Mesenteric fat pad (tissue), 1 donor: ENCODE results near the gene MS4A4E. TPM values are rescaled to one million over a fixed set of nuclear protein-coding genes. Genes with fewer than 3 reads are reported as not detected.
"Not testable (repeated sequence)": the region's sequence is repeated elsewhere in the genome, so short reads cannot be mapped to it uniquely, and the experiment has no call there.

Source experiments
- DNase-seq: peaks from one replicate; pipeline ENCODE4 v3.0.0-alpha.2; 2020; ENCODE audit warnings: low spot score
- long read RNA-seq: library from polyadenylated mRNA; unstranded; transcript quantifications from one replicate; pipeline ENCODE4 v2.0.0, GENCODE V29; 2020
- total RNA-seq: library from RNA; stranded (reverse); fragmentation: NEBNext Ultra II Directional; extraction: Animal tissue kit (Norgen Biotek cat#: 25700); gene quantifications from one replicate; pipeline ENCODE4 v1.2.1, GENCODE V29; 2021
- donor health status: DM: yes; HTN: yes; CAD: no.

MS4A4E gene
- 3.2 TPM for total RNA-seq
- long read RNA-seq, partial matches to known transcripts, result 0 of 1 reads
- long read RNA-seq, other reads (novel, unspliced or antisense), result 1 of 1 reads

DNA sequence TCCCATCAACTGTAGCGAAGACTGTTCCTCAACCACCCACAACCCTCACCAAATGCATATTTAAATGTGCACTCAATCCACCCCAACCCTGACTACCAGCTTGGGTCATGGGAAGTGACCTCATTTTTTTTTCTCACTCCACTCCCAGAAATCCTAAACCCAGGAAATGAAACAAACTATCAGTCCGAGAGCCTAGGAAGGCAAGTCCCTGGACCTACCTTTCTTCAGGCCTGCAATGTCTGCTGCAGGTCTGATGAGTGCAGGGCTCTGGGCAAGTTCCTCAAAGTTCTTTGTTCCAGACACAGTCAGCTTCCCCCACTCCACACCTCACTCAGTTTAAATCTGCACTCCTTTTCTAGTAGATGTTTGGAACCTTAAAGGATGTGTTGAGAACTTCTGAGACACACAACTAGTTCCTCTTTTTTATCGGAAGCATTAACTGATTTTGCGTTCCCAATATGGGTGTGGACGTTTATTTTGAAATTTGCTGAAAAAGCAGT lies at the start of gene MS4A4E:
TSS of gene MS4A4E (minus strand) at position 398 of the 500 bp plus-strand sequence. CDS start 13,082 bp downstream, outside the sequence.
- DNase-seq, result no peak

DNA sequence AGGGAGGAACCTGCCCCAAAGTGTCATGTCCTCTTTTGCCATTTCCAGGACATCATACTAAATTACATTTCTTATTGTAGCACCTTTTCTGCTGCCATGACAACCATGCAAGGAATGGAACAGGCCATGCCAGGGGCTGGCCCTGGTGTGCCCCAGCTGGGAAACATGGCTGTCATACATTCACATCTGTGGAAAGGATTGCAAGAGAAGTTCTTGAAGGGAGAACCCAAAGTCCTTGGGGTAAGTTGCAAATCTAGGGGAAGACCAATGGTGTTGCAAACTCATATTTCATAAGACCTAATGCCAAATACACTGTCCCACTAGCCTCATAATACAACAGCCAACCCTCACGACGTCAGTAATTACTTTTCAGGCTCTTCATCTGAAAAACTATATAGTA lies 49.2 kb upstream of the MS4A4E start:
- DNase-seq, result no peak

DNA sequence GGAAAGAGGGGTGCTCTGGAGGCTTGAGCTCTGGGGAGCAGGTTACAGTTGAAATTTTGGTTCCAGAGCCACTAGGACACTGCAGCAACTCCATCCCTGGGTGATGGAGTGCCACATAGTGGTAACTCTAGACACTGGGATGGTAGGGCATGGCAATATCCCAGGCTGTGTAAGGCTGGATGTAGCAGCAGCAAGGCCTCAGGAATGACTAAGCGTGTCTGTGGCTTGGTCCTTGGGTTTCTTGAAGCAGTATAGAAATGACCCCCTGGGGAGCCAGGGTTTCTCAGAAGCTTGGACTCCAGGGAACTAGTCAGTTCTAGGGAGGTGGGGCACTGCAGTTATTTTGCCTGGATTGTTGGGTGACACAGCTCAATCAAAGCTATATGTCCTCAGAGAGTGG lies 45.6 kb upstream of the MS4A4E start:
- no peak for DNase-seq

DNA sequence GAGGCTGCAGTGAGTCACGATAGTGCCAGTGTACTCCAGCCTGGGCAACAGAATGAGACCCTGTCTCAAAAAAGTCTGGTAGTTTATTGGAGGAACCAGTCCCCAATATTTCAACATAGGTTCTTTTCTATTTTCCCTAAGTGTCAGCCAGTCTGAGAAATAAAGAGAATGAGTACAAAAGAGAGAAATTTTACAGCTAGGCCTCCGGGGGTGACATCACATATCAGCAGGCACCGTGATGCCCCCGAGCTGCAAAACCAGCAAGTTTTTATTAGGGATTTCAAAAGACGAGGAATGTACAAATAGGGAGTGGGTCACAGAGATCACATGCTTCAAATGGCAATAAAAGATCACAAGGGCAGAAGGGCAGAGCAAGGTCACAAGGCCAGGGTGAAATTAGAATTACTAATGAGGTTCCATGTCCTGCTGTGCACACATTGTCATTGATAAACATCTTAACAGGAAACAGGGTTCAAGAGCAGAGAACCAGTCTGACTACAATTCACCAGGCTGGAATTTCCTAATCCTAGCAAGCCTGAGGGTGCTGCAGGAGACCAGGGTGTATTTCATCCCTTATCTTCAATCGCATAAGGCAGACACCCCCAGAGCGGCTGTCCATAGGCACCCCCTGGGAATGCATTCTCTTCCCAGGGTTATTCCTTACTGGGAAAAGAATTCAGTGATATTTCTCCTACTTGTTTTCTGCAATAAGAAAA lies 42.6 kb upstream of the MS4A4E start:
- not testable (repeated sequence) for DNase-seq

DNA sequence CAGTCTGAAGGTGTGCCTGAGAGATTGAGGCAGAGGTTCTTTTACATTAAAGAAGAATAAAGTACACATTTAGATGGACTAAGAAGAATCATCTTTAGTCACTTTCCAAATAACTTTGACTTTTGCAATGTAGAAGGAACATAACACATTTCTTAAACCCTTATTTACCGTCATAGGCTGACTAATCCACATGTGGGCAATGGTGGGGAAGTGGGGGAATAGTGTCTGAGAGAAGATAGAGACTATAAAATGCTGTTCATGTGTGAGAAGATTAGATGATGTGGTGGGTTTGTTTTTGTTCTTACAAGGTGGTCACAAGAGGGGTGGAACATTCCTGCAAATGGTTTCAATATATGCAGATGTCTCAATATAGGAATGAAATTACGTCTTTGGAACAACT lies 39.3 kb upstream of the MS4A4E start:
- no peak for DNase-seq

DNA sequence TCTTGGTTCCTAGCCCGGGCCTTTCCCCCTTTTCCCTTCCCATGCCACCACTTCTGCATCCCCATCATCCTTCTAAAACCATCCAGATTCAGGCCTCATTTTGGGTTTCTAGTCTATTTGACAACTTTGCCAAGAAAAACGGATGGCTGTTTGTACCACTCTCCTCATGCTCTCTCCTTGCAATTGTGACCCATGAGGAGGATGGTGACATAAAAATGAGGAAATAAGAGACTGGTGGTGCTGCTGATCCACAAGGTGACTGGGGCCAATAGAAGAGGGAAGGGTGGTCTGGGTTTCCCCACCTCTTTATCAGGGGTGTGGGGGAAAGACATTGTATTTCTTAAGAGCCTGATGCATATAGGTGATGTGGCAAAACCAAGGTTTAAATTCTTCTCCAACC lies 38.5 kb upstream of the MS4A4E start:
- DNase-seq, result no peak

DNA sequence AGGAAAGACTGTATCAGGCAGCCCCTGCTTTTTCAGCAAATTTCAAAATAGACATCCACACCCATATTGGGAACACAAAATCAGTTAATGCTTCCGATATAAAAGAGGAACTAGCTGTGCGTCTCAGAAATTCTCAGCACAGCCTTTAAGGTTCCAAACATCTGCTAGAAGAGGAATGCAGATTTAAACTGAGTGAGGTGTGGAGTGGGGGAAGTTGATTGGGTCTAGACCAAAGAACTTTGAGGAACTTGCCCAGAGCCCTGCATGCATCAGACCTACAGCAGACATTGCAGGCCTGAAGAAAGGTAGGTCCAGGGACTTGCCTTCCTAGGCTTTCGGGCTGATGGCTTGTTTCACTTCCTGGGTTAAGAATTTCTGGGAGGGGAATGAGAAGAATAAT lies 37.5 kb upstream of the MS4A4E start, which contains the start of gene MS4A4A:
TSS of gene MS4A4A (plus strand) at position 255 of the 400 bp plus-strand sequence. CDS start at position 265, 10 bp downstream.
- no peak for DNase-seq

DNA sequence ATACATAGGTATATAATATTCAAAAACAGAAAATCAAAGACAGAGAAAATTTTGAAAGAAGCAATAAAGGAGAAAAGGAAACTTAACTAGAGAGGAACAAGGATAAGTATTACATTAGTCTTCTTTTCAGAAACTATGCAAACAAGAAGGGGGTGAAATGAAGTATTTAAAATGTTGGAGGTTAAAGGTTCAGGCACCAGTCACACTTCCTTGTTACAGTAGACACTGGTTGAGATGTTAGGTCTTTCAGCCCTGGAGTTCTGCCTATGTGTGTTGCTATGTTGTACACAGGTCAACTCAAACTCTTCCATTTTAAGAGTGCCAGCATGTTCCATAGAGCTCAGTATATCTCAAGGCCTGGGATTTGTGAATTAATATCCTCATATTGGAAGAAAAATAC lies 31.5 kb upstream of the MS4A4E start:
- no peak for DNase-seq

DNA sequence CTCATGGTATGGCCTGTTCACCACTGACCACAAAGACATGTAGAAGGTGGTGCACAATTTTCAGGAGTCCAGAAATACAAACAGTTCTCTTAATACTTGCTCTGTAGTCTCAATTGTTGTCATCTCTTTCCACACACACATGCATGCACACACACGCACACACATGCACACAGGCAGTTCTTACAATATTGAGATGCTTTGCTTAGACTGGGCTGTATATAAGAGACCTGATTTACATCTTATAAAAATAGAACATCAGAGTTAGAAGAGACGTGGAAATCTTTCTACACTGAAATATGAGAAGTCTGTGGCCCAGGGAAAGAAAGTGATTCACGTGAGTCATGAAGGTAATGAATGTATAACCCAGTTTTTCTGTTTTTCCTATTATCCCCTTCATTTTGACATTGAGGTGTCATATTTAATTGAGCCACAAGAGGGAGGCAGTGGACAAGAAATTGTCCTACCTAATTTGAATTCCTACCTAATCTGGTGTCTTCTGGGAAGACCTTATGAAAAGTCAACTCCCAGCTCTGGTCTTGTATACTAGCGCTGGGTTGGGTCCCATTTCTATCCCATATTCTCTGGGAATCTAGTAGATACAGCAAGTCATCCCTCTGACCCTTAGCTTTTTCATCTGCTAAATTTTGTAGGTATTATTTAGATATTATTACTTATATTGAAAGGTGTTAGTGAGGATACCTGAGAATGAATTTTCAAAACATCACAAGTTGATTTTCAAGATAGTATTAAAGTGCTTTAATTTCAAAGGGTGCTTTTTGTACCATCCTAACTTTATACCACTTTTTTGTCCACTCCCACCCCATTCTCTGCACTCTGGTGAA lies 22.7 kb upstream of the MS4A4E start:
- no peak for DNase-seq

DNA sequence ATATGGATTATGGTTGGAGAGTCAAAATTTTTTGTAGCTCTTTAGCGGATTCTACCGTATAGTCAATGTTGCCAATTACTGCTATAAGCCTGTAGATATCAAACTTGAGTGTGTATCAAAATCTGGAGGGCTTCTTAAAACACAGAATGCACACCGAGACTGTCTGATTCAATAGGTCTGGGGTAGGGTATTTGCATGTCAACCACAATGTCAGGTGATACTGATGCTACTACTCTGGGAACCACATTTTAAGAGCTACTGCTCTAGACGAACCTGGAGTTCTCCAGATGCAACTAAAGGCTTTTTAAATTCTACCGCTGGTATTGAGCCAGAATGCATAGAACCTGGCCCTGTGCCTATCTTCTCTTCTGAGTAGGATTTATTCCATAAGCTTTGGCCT lies 21.7 kb upstream of the MS4A4E start:
- DNase-seq, result no peak

DNA sequence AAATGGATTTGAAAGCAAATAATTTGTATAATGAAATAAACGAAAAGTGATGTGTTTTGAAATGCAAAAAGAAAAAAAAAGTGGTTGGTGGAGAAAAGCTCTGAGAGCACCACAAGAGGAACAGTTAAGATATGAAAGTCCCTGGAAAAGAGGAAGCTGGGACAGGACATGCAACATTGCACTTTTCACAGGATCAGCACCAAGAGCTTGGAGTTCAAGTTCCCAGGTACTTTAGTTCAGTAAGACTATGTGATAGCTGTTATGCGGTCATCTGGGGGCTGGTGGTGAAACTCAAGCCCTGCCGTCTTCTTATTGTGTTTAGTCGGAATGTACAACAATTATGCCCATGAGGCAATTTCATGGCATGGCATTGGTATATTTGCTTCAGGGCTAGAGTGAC lies 20.5 kb upstream of the MS4A4E start:
- DNase-seq, result no peak

DNA sequence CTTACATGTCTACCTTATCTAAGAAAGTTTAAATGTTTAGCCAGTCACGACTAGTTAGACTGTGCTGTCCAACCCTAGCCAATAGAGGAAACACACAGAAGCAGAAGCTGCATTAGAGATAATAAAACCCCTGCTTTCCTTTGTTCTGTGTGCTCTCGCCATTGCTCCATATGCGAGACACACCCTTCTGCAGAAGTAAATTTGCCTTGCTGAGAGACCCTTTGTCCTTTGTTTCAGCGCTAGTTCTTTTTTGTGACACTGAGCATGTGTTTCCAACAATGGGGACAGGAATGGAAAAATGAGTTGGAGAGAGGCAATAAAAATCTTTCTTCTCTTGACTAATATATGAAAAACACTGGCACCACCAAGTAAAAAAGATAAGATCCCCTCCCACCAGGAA lies 18.1 kb upstream of the MS4A4E start:
- DNase-seq, result no peak

DNA sequence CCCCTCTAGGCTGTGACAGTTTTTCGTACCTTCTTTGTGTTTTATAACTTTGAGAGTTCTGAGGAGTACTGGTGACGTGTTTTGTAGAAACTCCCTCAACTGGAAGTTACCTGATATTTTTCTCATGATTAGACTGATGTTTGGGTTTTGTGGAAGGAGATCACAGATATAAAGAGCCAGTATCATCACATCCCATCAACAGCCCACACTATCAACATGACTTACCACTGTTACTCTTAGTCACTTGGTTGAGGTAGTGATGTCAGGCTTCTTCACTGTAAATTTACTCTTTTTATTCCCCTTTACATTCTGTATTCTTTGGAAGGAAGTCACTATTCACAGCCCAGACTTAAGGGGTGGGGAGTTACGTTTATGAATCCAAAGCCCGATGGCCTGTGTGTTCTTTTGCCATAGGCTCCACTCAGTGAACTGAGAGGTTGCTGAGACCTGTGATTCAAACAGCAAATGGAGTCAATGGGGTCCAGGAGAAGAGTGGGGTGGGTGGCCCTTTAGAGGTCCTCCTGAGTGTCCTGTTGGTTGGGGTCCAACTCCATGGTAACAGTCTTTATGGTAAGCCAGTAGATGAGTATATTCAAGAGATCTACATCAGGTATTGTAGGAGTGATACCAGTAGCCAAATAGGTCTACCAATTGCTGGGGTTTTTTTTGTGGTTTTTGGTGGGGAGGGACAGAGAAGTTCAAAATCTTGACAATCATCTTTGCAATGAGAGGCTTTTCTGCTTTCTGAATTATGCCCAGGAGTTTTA lies 15.2 kb upstream of the MS4A4E start:
- DNase-seq, result no peak

DNA sequence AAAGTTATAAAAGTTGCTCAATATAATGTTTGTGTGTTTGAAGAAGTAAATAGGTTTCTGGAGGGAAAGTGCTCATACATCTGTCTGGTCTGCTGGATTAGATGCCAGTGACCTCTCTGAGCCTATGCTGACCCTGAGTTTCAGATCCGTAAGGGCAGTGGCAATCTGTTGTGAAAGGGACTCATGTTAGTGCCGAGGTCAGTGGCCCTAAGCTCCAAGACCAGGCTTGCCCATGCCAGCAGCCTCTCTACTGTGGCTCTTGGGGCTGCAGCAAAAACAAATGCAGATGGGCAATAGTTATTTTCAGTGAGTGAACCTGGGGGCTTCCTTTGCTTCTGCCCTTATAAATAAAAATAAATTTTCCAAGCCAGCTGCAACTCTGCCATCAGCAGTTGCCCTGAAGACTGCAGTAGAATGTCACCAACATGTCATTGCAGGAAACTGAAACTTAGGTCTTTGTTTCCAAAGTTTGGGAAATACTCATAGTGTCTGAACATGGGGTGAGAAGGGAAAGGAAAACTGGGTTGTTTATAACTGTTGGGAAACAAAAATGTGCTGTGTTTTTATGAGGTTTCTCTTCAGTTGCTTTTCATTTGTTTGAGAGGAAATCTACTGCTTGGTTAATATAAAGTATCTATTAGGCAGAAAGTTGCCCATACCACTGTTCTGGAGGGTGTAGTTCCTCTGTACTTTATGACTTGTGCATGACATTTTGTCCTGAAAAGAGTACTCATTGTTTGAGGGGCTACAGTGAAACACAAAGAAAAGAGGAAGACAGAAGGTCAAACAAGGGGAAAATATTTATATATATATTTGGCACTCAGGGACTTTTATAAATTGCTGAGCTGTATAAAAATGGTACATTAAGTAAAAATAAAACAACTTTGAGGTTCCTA lies 9.5 kb upstream of the MS4A4E start:
- no peak for DNase-seq

DNA sequence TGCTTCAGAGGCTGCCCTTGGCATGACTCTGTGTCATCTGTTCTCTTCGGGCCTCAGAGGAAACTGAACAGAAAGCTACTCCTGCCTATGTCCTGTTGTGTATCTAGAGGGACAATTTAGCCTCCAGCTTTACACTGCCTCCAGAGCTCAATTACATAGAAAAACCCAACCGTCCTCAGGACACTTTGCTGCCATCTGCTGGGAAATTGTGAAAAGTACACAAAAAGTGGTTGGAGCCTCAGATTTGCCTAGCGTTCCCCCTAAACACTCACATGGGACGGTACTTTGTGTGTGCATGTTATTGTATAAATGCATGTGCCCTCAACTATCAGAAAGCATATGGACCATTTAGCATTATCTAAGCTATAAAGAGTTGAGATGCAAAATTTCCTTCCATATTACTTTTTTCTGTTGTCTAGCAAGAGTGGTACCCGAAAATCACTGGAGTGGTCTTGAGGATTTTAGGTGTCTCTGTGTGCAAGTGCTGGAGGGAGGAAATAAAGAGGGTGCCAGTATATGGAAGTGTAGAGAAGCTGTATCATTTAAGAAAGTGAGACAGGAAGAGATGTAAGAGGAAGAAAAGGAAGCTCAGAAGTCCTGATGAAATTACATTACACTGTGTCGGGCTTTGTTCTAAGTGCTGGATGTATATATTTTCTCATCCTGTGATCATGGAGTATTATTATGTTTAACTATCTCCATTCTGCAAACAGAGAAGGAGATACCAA lies 8.7 kb upstream of the MS4A4E start:
- DNase-seq, result no peak

DNA sequence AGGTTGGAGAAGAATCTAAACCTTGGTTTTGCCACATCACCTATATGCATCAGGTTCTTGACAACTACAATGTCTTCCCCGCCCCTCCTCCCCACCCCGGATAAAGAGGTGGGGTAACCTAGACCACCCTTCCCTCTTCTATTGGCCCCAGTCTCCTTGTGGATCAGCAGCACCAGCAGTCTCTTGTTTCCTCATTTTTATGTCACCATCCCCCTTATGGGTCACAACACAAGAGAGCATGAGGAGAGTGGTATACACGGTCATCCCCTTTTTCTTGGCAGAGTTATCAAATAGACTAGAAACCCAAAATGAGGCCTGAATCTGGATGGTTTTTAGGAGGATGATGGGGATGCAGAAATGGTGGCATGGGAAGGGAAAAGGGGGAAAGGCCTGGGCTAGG lies 1.2 kb downstream of the MS4A4E start:
- DNase-seq, result no peak

DNA sequence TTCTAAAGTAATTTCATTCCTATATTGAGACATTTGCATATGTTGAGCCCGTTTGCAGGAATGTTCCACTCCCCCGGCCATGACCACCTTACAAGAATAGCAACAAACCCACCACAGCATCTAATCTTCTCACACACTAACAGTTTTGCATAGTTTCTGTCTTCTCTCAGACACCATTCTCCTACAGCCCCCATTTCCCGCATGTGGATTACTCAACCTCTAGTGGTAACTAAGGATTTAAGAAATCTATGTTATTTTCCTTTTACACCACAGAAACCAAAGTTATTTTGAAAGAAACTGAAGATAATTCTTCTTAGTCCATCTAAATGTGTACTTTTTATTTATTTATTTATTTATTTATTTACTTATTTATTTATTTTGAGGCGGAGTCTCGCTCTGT lies 2.3 kb downstream of the MS4A4E start:
- DNase-seq, result no peak

DNA sequence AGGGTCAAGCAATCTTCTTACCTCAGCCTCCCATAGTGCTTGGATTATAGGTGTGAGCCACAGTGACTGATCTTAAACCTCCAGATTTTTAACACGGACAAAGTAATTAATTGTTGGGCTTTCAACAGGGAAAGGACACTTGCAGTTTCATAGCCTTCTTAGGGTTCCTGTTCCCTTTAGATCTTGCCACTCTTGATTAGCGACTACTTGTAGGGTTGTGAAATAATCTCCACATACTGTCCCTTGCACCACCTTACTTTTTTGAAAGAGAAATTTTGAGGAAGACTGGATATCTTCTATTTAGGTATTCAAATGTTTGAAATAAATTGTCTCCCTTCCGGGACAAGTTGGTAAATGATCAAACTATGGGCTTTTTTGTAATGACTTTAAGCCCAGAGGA lies 7.6 kb downstream of the MS4A4E start:
- DNase-seq, result no peak

DNA sequence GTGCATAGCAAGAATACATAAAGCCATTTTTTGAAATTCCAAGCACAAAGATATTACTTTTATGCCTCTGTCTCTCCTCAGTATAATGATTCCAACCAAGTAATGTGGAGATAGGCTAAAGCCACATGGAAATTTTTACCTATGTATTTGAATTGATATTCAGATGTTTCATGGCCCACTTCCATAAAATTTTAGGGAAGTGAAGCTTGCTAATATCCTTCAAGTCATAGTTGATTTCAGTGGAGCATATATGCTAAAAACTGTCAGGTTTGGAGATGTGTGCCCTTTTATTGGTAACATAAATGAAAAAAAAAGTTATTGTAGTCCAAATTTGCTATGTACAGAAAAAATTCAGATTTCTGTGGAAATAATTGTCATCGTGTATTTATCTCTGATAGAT lies 12.3 kb downstream of the MS4A4E start:
- no peak for DNase-seq

DNA sequence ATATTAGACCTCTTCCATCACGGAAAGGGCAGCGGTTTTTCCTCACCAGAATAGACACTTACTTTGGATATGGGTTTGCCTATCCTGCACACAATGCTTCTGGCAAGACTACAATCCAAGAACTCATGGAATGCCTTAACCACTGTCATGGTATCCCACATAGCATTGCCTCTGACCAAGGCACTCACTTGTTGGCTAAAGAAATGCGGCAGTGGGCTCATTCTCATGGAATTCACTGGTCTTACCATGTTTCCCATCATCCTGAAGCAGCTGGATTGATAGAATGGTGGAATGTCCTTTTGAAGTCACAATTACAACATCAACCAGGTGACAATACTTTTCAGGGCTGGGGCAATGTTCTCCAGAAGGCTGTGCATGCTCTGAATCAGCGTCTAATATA lies 20.8 kb downstream of the MS4A4E start:
- no peak for DNase-seq
